Thymus (tissue), 11 donors: ENCODE results near the gene CCDC61. TPM values are rescaled to one million over a fixed set of nuclear protein-coding genes. Genes with fewer than 3 reads are reported as not detected.

Experiments
- DNase-seq, 9 donors: peaks; one replicate each; pipeline ENCODE4 v3.0.0-alpha.2; 2013; ENCODE audit warnings: low spot score in 9 of 9, low read depth in 6 of 9, missing footprints in 1 of 9
- H3K27ac ChIP-seq, 2 donors: one replicate each; pipeline ENCODE4 v1.5.1; 2013; ENCODE audit warnings: control low read depth in 1 of 2, low read depth in 1 of 2, low read length in 1 of 2, mild to moderate bottlenecking in 1 of 2, moderate library complexity in 1 of 2
- H3K27me3 ChIP-seq, 2 donors: one replicate each; pipeline ENCODE4 v1.5.1; 2013; ENCODE audit warnings: low read length in 1 of 2; ENCODE audit not compliant: control insufficient read depth in 2 of 2, insufficient read depth in 1 of 2
- H3K36me3 ChIP-seq, 2 donors: one replicate each; pipeline ENCODE4 v1.5.1; 2013; ENCODE audit warnings: low read length in 1 of 2, mild to moderate bottlenecking in 1 of 2, moderate library complexity in 1 of 2; ENCODE audit not compliant: control insufficient read depth in 2 of 2, insufficient read depth in 2 of 2
- H3K4me1 ChIP-seq, 2 donors: one replicate each; pipeline ENCODE4 v1.5.1; 2013; ENCODE audit warnings: low read length in 2 of 2; ENCODE audit not compliant: control insufficient read depth in 2 of 2, insufficient read depth in 2 of 2
- H3K4me3 ChIP-seq, 2 donors: one replicate each; pipeline ENCODE4 v1.5.1; 2013; ENCODE audit warnings: low read length in 2 of 2, control low read depth in 1 of 2, mild to moderate bottlenecking in 1 of 2
- H3K9me3 ChIP-seq, 2 donors: one replicate each; pipeline ENCODE4 v1.5.1; 2013; ENCODE audit warnings: low read length in 1 of 2, mild to moderate bottlenecking in 1 of 2; ENCODE audit not compliant: control insufficient read depth in 2 of 2, insufficient read depth in 1 of 2
- WGBS: extraction: QIAGEN DNeasy Blood & Tissue Kit; methylation state at CpG from one replicate; pipeline ENCODE4 v1.1.7; 2013; 5-methylcytosine and 5-hydroxymethylcytosine counted together
- polyA plus RNA-seq: library from polyadenylated mRNA; stranded (reverse); fragments of 200-250 nt; gene quantifications from one replicate; pipeline ENCODE4 v1.2.3, GENCODE V29; 2013
- total RNA-seq: library from RNA; stranded (reverse); fragments of 120-200 nt; gene quantifications from one replicate; pipeline ENCODE4 v1.2.4, GENCODE V29; 2013
- donor health status: healthy.

CCDC61 gene
- total and polyA plus RNA-seq, 2 donors: 11.3 to 23.0 TPM

DNA sequence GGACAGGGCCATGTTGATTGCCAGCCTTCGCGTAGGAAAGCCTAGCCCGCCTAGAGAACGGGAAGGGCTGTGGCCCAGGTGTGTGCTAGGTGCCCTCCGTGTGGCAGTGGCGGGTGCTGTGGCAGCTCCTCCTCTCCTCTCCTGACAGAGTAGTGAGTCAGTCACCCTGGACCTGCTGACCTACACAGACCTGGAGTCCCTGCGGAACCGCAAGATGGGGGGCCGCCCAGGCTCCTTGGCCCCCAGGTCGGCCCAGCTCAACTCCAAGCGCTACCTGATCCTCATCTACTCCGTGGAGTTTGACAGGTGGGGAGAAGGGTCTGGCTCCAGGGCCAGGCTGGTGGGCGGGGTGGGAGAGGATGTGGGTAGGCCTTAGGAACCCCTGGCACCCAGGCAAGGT lies 11.1 kb downstream of the CCDC61 start:
- Histone ChIP-seq H3K27me3 (peaks cover 0 to under 1% of the 10 kb centered on the region in 2 donors), H3K9me3 (no peaks in the 10 kb centered on the region), H3K4me1 (no peaks in the 10 kb centered on the region), H3K27ac (no peak overlapping the region), H3K36me3 (peaks cover 6 to 19% of the 10 kb centered on the region in 2 donors), H3K4me3 (no peak overlapping the region)
- no peak for DNase-seq
- whole genome bisulfite sequencing: 97% methylated on average over 13 of the region's 13 CpGs

DNA sequence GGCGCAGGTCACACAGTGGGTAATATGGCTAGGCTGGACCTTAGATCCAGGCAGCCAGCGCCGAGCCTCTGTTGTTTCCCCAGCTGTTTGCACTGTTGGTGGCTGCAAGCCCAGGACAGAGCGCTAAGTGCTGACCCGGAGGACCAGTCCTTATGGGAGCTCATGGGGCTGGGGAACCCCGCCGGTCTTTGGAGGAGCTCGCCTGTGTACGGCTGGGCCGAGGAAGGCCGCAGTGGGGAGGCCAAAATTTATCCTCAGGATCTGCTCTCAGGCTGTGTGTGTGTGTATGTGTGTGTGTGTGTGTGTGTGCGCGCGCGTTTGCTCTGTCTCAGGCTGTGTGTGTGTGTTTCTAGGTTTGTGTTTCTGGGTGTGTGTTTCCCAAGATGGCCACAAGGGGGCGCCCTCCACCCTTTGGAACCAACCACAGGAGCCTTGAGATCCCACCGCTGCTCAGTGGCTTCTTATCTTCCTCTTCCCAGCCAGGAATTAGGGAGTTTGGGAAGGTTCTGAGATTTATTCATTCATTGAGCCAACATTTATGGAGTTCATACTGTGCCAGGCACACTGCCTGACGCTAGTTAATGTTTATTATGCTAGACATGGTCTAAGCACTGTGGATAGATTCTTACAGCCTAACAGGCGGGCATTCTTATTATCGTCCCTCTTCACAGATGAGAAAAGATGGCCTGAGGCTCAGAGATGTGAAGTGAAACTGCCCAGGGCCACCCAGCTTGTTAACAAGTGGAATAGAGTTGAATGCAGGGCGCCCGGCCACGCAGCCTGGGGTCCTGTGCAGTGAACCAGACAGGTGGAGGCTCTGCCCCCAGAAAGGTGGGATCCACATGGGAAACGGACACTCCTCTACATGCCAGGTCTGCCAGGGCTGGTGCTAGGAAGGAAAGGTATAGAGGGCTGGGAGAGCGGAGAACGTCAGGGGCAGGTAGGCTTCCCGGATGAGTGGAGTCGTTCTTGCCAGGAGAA lies 14.6 kb downstream of the CCDC61 start:
- H3K4me3 ChIP-seq: no peak overlapping the region
- peaks cover 6 to 11% of the 10 kb centered on the region in 2 donors for H3K36me3 ChIP-seq
- no peaks in the 10 kb centered on the region for H3K4me1 ChIP-seq
- no peak overlapping the region for H3K27ac ChIP-seq
- DNase-seq: peak in 5 of 9 donors; percentile 32 to 69 (median 50)
- WGBS: 85% methylated on average over 28 of the region's 28 CpGs
- no peaks in the 10 kb centered on the region for H3K9me3 ChIP-seq
- H3K27me3 ChIP-seq: peaks cover 11 to 17% of the 10 kb centered on the region in 2 donors

DNA sequence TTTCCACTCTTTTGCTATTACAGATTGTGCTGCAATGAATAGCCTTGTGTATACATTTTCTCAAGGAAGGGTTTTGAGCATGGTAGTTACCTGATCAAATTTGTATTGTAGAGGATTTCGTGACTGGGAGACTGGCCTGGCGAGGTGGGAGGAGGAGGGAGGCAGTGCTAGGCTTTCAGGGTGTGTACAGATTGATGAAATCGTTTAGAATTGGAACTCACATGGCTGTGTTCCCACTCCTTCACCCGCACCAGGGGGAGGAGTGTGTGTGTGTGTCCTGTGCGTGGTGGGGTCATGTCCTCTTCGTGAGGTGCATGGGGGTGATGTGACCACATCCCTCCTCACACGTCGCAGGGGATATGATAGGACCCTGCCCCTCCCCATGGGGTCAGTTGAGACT lies 19.3 kb downstream of the CCDC61 start:
- Histone ChIP-seq H3K4me1 (peaks cover 8 to 14% of the 10 kb centered on the region in 2 donors), H3K9me3 (peaks cover 2 to 5% of the 10 kb centered on the region in 2 donors), H3K27ac (no peak overlapping the region), H3K27me3 (peaks cover 30 to 40% of the 10 kb centered on the region in 2 donors), H3K36me3 (peaks cover 0 to 4% of the 10 kb centered on the region in 2 donors), H3K4me3 (no peak overlapping the region)
- no peak for DNase-seq
- WGBS: 59% methylated on average over 8 of the region's 8 CpGs

DNA sequence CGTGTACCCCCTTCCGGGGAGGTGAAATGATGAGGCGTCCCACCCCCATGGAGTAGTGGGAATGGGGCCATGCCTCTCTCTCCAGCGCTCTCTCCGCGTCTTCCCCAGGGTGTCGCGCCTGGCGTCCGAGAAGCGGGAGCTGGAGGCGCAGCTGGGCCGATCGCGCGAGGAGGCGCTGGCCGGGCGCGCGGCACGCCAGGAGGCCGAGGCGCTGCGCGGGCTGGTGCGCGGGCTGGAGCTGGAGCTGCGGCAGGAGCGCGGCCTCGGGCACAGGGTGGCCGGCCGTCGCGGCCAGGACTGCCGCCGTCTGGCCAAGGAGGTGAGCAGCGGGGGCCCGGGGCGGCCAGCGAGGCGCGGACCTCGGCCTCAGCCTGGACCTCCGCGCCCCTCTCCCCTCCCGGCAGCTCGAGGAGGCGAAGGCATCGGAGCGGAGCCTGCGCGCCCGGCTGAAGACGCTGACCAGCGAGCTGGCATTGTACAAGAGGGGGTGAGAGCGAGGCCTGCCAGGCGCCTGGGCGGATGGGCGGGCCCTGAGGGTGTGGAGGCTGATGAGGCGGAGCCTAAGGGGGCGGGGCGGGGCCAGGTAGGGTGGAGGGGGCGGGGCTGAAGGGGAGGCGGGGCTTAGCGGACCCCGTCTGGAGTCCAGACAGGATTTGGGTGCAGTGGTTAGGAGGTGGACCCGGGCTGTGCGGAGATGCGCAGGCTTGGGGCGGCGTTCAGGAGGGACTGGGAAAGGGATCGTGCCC lies 19.8 kb downstream of the CCDC61 start:
- H3K4me3 ChIP-seq: peak overlapping the region in 1 of 2 donors; percentile 61
- DNase-seq: peak in 3 of 9 donors; percentile 25 to 37 (median 27)
- no peak overlapping the region for H3K27ac ChIP-seq
- peaks cover 0 to 4% of the 10 kb centered on the region in 2 donors for H3K36me3 ChIP-seq
- H3K9me3 ChIP-seq: peaks cover 2 to 5% of the 10 kb centered on the region in 2 donors
- 12% methylated on average over 74 of the region's 74 CpGs for WGBS
- peaks cover 8 to 14% of the 10 kb centered on the region in 2 donors for H3K4me1 ChIP-seq
- H3K27me3 ChIP-seq: peaks cover 30 to 40% of the 10 kb centered on the region in 2 donors

DNA sequence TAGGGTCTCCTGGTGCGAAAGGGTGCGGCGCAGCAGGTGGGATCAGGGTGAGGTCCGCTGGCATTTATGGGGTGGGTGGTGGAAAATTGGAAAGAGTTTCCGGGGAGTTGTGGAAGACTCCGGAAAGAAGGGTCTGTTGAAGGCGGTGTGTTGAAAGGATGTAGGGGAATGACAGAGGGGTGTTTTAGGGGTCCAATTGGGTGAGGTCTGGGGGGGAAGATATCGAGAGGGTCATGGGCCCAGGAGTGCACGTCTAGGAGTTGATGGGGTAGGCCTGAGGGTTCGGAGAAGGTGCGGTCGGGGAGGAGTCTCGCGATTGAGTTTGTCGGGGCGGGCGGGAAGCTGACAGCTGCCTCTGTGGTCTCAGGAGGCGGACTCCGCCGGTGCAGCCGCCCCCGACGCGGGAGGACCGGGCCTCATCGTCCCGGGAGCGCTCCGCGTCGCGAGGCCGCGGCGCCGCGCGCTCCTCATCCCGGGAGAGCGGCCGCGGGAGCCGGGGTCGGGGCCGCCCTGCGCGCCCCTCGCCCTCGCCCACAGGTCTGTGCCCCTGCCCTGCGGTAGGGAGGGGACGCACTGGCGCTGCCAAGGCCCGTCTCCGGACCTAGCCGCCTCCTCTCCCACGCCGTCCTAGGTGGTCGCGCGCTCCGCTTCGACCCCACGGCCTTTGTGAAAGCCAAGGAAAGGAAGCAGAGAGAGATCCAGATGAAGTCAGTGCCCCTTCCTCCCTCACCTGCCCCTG lies 20.6 kb downstream of the CCDC61 start:
- peak overlapping the region; percentile 42 to 61 for H3K4me3 ChIP-seq
- H3K9me3 ChIP-seq: peaks cover 2 to 5% of the 10 kb centered on the region in 2 donors
- DNase-seq: peak in 1 of 9 donors; percentile 26
- peaks cover 8 to 14% of the 10 kb centered on the region in 2 donors for H3K4me1 ChIP-seq
- 4% methylated on average over 63 of the region's 63 CpGs for WGBS
- H3K27me3 ChIP-seq: peaks cover 30 to 40% of the 10 kb centered on the region in 2 donors
- H3K27ac ChIP-seq: no peak overlapping the region
- peaks cover 0 to 4% of the 10 kb centered on the region in 2 donors for H3K36me3 ChIP-seq

DNA sequence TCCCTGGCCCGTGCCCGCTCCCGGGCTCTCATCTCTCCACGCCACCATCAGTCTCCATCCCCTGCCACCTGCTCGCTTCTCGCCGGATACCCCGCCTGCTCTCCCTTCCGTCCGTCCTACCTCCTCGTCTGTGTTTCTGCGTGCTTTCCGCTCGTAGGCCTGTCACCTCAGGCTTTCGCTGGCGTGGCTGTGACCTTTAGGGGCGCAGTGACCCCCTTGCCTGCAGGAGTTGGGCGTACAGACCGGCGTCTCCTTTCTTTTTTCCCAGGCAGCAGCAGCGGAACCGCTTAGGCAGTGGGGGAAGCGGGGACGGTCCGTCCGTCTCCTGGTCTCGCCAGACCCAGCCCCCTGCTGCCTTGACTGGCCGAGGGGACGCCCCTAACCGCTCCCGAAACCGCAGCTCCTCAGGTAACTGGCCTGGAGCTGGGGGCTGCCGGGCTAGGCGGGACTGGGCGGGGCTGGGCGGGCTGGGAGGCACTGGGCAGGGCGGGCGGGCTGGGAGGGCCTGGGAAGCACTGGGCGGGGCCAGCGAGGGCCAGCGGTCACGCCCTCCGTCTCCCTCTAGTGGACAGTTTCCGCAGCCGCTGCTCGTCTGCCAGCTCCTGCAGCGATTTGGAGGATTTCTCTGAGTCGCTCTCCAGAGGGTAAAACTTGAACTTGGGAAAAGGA lies 21.3 kb downstream of the CCDC61 start:
- peak in 7 of 9 donors; percentile 55 to 84 (median 71) for DNase-seq
- 2% methylated on average over 48 of the region's 48 CpGs for WGBS
- Histone ChIP-seq H3K4me3 (peak overlapping the region; percentile 42 to 61), H3K27me3 (peaks cover 30 to 47% of the 10 kb centered on the region in 2 donors), H3K36me3 (peaks cover 0 to 4% of the 10 kb centered on the region in 2 donors), H3K4me1 (peaks cover 8 to 14% of the 10 kb centered on the region in 2 donors), H3K27ac (no peak overlapping the region), H3K9me3 (peaks cover 2 to 5% of the 10 kb centered on the region in 2 donors)

DNA sequence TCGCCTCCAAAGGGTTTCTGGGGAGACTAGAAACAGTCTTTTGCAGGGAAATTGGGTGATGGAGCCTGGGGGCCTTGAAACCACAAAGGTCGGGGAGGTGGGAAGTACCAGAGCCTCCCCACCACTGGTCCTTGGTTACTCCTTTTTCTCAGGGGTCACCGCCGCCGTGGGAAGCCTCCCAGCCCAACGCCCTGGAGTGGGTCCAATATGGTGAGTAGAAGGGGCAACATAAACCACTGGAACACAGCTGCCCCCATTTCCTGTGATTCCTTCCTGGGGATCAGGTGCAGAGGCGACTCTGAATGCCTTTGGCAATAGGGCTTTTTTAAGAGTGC lies 21.8 kb downstream of the CCDC61 start:
- no peak for DNase-seq
- Histone ChIP-seq H3K9me3 (peaks cover 2 to 5% of the 10 kb centered on the region in 2 donors), H3K4me3 (no peak overlapping the region), H3K27me3 (peaks cover 30 to 52% of the 10 kb centered on the region in 2 donors), H3K36me3 (peaks cover 0 to 4% of the 10 kb centered on the region in 2 donors), H3K27ac (no peak overlapping the region), H3K4me1 (peaks cover 8 to 14% of the 10 kb centered on the region in 2 donors)
- 63% methylated on average over 7 of the region's 7 CpGs for WGBS
